Activated T-cell treated with anti-CD3 and anti-CD28 coated beads for 1 hour (primary cell): ENCODE results near the gene KIF21A.
"Not testable (repeated sequence)": the region's sequence is repeated elsewhere in the genome, so short reads cannot be mapped to it uniquely, and the experiment has no call there.

Experiments used
- DNase-seq: peaks from one replicate; pipeline ENCODE4 v3.0.0-alpha.2; 2020; ENCODE audit warnings: low read depth

Gene KIF21A

DNA sequence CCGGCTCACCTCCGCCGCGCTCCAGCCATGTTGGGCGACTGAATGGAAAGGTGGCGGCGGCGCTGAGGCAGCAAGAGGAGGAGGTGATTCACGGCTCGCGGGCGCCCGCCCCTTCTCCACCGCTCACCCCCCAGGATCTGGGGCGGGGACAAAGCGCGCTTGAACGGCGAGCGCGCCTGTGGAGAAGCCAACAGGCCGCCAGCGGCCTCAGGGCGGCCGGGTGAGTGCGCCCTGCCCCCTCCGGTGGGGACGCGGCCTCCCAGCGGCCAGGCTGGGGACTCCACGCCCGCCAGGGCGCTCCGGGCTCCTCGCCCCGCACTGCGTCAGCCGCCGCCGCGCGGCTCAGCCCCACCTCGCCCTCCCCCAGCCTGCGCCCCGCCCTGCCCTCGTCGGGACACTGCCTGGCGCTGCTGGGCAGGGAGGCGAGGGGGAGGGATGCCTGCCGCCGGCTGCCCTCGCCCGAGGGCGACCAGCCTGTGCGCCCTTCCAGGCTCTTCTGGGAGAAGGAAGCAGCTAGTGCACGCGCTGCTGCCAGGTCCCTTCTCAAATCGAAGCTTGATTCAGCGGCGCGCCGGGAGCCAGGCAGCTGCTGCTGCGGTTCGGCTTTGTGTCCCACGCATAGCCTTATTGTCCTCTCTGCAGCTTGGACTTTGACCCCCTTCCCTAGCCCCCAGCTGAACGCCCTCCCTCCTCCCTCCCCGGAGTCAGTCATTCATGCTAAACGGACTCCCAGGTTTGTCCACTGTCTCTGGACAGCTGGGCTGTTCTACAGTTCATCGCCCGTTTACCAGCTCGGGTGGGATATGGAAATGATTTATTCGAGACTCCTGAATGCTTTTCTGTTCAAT lies at the start of gene KIF21A:
Gene KIF21A (minus strand): TSS at position 40 of the 848 bp plus-strand sequence. CDS start 150 bp downstream, outside the sequence.
- peak; percentile 82 for DNase-seq

DNA sequence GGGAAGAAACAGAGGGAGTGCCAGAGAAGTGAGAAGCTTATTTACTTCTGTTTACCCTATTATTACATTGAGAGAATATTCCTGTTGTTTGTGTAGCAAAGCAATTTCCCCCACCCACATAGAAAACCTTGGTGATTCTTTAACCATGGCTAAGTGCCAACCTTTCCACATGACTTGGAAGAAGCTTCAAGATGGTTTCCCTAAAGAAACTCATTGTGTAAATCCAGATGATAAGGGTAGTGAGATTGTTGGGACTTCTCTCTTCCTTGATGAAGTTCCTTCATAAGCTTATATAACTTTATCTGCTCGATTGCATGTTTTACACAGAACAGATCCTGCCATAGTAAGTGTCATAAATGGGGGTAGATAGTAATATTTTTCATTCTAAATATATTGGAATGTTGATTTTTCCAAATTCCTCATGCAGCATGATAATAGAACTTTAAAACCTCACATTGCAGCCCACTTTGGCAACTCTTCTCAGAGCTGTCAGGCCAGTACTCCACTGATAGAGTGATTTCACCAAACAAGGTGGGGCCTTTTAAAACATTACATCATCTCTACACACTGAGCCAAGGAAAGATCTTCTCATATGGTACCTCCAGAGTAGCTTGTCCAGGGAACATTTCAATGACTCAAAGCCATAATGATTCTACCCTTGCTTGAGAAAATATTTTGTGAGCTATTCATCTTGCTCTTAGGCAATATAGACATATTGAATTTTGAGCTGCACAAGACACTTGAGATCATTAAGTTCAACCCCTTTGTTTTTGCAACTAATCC lies 47.8 kb upstream of the KIF21A start:
- DNase-seq: no peak

DNA sequence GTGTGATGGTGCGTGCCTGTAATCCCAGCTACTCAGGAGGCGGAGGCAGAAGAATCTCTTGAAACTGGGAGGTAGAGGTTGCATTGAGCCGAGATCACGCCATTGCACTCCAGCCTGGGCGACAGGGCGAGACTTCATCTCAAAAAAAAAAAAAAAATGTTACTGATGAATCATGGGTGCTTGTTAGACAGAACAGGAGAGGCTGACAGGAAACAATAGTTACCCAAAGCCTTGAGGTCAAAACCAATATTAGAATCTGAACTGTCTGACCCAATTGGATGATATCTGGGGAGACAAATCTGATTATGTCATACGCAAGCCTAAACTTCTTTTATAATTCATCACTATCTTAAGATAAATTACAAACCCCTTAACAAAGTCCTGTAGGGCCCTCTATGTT lies 40.7 kb upstream of the KIF21A start:
- DNase-seq: no peak

GRCh38 chr12:39483042-39483441 lies 40.1 kb upstream of the KIF21A start:
- no peak for DNase-seq

- no peak for DNase-seq
Observed at GRCh38 chr12:39476894-39477293, 34.0 kb upstream of the KIF21A start.

DNA sequence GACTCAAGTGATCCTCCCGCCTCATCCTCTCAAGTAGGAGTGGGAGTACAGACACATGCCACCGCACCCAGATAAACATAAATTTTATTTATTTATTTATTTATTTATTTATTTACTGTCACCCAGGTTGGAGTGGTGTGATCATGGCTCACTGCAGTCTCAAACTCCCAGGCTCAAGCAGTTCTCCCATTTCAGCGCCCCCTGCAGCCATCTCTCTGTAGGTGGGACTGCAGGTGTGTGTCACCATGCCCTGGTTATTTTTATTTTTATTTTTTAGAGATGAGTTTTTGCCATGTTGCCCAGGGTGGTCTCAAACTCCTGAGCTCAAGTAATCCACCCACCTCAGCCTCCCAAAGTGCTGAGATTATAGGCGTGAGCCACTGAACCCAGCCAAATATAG lies 33.2 kb upstream of the KIF21A start:
- no peak for DNase-seq

DNA sequence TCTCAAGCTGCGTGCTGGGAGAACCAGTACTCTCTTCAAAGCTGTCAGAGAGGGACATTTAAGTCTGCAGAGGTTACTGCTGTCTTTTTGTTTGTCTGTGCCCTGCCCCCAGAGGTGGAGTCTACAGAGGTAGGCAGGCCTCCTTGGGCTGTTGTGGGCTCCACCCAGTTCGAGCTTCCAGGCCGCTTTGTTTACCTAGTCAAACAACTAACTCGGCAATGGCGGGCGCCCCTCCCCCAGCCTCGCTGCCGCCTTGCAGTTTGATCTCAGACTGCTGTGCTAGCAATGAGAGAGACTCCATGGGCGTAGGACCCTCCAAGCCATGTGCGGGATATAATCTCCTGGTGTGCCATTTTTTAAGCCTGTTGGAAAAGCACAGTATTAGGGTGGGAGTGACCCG lies 32.2 kb upstream of the KIF21A start:
- DNase-seq: not testable (repeated sequence)

DNA sequence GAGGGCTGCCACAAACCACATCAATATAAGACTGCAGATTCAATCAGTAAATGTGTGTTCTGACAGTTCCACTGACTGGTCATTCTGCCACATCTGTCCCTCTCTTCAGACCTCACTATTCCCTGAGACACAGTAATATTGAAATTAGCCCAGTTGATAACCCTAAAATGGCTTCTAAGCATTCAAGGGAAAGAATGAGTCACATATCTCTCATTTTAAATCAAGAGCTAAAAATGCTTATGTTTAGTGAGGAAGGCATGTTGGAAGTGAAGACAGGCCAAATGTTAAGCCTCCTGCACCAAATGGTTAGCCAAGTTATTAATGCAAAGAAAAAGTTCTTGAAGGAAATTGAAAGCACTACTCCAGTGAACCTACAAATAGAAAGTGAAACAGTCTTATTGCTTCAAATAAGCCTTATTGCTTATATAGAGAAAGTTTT lies 24.5 kb upstream of the KIF21A start:
- DNase-seq: no peak

GRCh38 chr12:39464976-39465695 lies 22.2 kb upstream of the KIF21A start:
- DNase-seq: no peak

DNA sequence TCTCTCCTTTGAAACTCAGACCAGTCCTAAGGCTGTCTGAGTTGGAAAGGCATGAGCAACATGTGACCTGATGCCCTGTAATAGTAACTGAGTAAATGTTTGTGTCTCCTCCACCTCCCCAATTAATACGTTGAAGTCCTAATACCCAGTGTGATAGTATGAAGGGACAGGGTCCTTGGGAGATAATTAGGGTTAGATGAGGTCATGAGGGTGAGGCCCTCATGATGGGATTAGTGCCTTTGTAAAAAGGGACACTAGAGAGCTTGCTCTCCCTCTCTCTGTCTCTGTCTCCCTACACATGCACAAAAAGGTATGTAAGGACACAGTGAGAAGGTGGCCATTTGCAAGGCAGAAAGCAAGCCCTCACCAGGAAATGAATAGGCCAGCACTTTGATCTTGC lies 18.1 kb upstream of the KIF21A start:
- DNase-seq: no peak

- DNase-seq: no peak
Observed at GRCh38 chr12:39459027-39459434, 16.1 kb upstream of the KIF21A start.

- DNase-seq: no peak
Observed at GRCh38 chr12:39451977-39452376, 9.1 kb upstream of the KIF21A start.

DNA sequence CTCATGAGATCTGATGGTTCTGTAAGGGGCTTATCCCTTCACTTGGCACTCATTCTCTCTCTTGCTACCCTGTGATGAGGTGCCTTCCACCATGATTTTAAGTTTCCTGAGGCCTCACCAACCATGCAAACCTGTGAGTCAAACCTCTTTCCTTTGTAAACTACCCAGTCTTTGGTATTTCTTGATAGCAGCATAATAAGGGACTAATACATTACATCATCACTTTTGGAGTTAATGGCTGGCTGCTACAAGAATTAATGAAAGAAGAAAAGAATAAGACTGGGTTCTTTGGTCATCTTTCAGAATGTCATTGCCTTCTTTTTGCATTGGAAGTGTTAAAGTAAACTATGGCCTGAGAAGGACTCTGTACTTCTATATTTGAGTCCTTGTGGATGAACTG lies 5.1 kb upstream of the KIF21A start:
- DNase-seq: no peak

DNA sequence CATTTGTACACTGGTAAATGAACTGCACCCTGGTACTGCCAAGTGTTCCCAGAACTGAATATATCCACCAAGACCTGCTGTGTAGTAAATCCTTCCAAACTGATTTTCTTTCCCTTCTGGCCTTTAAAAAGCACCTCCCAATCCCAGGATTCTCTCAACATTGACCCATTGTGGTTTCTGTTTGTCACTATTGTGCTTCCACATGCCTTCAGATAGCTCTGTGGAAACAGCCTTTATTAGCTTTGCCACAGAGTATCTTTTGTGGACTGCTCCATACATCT lies 949 bp upstream of the KIF21A start:
- DNase-seq: no peak

GRCh38 chr12:39442831-39443080 lies 164 bp downstream of the KIF21A start:
- no peak for DNase-seq

- DNase-seq: peak; percentile 20
Observed at GRCh38 chr12:39441963-39442830, 723 bp downstream of the KIF21A start.

DNA sequence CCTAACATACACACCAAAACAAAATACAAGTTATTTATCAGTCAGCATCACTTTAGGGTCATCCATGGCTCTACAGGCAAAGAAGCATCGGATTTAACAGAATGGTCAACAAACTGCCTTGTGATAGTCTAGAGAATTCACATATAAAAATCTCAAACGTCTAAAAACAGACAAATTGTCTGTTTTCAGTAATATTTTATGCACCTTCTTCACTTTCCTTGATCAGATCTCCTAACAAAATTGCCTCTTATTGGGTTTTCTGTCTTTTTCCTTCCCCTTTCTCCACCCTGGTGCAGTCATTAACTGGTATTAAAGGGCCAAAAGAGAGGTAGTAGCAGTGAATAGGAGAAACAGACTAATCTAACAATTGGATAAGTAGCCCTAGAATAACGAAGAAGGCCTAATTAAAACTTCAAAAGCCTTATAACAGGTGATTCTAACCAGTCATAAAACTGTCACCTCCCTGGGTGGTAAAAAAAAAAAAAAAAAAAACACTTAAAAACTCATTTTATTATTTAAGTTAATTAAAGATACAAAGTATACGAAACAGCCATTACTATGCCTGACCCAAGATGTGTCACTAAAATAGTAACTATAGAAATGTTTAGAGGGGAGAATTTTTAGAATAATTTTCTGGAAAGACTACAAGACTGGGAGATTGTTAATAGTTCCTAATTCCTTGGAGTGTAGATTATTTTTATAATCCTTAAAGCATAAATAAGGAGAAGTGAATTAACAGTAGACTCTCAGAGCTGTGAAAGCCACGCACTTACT lies 1.5 kb downstream of the KIF21A start:
- no peak for DNase-seq

DNA sequence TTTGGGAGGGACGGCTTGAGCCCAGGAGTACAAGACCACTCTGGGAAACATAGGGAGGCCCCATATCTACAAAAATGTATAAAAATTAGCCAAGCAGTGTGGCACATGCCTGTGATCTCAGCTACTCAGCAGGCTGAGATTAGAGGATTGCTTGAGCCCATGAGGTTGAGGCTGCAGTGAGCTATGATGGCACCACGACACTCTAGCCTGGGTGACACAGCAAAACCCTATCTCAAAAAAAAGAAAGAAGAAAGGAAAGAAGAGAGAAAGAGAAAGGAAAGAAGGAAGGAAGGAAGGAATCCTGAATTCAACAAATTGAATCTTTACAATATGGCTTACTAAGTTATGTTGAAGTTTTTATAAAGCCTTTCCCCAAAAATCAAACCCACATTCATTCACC lies 2.1 kb downstream of the KIF21A start:
- no peak for DNase-seq

DNA sequence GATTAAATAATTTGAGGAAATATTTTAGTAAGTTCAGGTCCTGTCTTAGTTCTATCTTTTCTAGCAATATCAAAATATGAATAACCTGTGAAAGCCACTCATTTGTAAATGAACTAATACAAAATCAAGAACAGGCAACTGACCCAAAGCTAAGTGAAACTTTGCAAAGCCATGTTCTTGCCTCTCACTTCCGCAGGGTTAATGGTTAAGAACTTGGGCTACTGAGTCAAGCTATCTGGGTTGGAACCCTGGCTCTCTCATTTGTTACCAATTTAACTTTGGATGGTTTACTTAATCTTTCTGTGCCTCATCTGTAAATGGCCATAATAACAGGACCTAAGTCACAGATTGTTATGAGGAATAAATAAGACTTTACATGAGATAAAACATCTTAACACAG lies 2.8 kb downstream of the KIF21A start:
- DNase-seq: no peak

DNA sequence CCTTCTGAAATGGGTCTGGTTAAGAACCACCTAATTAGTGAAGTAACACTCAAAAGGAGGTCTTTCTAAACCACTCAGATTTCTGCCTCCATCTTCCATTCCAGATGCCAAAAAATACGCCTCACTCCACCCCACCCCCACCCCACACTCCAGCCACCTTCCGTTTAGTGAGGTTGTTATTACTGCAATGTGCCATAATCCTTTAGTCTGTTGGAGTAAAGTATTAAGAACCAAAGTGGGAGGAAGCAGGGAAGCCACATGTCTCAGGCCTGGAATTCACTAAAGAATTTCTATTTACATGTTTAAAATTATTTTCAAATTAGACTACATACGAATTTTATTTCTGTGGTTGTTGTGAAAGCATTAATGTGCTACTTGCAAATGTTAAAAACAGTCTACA lies 7.4 kb downstream of the KIF21A start:
- DNase-seq: no peak

GRCh38 chr12:39431797-39432196 lies 11.1 kb downstream of the KIF21A start:
- DNase-seq: no peak
